ENCODE results near the gene TFF2.

The TFF2 gene, protein sequence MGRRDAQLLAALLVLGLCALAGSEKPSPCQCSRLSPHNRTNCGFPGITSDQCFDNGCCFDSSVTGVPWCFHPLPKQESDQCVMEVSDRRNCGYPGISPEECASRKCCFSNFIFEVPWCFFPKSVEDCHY

DNA sequence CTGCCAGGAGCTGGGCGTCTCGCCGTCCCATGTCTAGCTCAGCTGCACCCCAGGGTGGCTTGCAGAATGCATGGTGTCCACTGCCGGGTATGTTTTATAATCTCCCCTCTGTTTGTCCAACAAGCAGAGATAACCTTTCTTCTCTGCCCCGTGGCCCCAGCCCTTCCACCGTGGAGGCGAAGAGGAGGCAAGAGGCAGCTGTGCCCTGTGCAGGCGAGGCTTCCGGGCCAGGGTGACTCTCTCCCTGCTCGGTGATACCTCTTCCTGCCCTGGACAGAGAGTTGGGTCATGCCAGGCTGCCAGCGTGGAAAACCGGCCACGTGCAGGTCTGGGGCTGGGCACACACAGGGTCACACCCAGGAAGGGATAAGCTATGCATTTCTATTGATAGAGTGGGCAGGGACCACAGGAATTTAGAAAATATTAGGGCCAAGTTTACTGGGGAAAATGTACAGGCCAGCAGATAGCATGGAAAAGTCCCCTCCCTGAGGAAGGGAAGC lies at the start of gene TFF2:
Gene TFF2, minus strand, starts transcription at position 68 of the 500 bp plus-strand sequence. Its CDS starts 37 bp downstream, at position 31.
- no peak for DNase-seq

DNA sequence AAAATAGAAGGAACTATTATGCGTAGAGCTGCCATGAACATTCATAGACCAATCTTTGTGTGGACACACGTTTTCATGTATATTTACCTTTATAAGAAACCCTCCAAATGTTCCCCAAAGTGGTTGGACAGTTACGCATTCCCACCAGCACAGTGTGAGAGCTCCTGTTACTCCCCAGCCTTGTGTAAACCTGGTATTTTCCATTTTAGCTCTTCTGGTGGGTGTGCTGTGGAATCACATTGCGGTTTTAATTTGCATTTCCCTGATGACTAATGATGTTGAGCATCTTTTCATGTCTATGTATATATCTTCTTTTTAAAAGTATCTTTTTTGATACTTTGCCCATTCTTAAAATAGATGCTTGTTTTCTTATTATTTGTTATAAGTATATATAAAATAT lies 49.7 kb upstream of the TFF2 start:
- no peak for DNase-seq

DNA sequence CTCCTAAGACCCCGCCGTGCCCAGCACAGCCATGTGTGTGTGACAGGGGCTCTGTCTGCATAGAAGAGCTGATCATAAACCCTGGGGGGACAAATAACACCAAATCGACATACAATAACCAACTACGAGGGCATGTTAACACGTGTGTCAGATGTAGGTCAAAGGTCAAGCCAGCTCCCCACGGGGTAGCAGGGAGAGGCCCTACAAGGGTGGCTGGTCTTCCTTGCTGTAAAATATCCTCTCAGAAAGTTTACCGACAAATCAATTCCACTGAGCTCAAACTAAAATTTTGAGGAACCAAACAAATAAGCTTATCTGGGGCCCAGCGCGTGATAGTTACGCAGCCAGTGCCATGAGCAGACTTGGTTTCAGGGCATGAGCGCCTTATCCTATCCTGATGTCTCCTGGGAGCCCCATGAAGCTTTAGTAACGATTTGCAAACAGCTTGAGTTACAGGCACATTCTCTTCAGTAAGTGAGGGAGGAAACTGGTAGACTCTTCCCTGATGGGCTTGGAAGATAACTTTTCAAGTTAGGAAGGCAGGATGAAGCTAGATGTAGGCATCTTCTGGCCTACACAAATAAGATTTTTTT lies 47.7 kb upstream of the TFF2 start:
- no peak for DNase-seq

DNA sequence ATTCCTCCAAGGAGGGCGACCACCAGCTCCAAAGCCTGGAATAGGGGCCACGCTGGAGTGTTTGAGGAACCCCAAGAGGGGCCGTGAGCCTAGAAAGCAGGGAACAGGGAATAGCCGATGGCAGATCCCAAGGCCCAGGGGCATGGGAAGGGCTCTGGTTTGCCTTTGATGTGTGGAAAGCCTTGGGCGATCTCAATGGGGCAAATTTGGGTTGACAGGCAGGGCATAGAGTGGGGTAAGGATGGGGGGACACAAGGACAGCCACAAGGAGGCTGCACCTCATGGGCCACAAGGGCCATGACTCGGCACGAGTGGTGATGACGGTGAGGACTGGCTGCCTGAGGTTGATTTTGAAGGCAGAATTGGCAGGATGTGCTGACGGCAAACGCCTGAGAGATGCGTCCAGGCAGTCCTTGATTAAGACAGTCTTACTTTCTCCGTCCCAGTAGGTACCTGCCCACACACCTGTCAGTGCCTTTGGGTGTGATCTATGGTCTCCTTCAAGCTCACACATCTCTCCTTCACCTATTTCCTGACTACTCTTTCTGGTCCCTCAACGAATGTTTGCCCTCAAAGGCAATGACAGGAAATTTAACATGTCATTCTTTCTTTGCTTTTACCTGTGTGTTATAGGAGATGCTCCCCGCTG lies 47.1 kb upstream of the TFF2 start:
- no peak for DNase-seq

DNA sequence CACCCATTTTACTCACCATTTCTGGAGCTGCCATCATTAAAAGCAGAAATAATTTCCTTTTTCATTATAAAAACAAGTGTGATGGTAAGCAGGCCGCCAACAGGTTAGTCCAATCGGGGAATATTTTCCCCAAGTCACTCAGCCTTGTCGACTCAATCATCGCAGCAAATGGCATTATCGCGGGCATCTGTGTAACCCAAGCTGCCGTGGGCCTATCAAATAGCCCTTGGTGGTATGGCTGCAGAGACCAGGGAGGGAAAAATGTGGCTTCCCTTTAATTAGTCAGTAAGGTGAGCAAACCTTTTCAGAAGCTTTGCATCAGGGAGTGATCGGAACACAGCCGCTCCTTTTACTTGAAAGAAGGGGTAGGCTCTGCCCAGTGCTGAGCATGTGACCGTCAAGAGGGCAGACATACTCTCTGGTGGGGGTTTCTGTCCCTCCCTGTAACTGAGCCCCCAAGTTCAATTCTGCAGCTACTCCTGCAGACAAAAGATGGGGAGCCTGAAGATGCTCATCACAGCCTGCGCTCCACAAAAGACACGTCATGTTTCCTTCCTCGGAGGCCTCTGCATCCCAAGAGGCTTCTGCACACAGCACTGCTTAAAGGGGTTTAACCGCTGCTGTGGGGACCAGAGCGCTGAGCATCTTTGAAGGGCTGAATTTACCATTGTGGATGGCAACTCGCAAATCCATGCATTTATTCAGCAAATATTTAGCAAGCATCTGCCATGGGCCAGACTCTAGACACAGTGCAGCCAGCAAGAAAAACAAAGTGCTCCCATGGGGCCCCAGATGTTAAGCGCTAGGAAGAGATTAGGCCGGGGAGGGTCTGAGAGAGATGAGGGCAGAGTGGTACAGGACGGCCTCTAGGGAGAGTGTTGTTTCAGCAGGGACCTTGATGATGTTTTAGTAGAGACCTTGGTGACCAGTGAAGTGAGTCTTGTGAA lies 46.3 kb upstream of the TFF2 start:
- no peak for DNase-seq

DNA sequence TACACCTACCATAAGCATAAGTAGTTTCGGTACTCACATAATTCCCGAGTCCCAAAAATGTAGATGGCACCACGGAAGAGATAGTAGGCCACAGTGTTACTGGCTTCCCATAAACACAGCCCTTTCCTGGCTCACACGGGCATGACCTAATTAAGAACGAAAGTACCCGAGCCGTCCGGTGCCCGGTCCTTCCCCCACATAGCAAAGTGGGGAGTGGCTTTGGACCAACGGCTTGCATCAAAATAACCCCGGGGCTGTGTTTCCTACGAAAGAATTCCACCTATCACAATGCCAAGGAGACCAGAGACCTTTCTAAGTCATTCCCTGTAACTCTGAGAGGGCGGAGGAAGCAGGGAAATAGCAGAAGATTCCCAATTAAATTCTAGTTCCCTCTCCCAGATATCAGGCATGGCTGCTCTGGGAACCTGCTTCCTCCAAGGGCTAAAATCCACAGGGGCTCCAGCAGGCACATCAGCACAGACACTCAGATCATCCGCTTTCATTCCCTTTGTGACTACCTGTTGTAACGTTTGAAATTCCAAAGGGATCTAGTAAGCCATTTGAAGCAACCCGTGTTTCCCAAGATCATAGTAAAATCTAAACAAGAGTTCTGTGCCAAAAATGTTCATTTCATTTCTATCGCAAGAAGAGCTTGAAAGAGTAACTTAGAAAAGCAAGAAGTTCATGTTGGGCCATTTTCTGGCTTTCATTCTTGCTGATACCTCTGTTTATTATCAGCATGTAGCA lies 45.3 kb upstream of the TFF2 start, which contains the start of gene TMPRSS3:
Gene TMPRSS3, minus strand, starts transcription at position 148 of the 747 bp plus-strand sequence. CDS start 635 bp downstream, outside the sequence.
- DNase-seq, result no peak

DNA sequence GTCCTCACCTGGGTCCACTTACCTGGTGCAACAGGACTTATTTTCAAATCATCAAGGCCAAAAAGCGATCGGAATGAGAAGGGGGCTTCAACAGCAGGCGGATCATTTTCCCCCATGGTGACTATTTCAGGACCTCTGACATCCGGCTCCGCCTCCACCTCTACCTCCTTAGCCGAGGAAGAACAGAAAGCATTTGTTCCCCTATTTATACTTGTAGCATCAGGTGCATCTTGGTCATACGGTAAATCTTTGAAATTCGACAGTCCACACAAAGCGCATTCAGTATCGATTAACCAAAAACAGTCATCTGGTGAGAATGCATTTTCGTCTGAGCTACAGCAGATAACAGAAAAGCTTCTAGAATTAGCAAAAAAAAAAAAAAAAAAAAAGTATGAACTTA lies 44.5 kb upstream of the TFF2 start:
- no peak for DNase-seq

DNA sequence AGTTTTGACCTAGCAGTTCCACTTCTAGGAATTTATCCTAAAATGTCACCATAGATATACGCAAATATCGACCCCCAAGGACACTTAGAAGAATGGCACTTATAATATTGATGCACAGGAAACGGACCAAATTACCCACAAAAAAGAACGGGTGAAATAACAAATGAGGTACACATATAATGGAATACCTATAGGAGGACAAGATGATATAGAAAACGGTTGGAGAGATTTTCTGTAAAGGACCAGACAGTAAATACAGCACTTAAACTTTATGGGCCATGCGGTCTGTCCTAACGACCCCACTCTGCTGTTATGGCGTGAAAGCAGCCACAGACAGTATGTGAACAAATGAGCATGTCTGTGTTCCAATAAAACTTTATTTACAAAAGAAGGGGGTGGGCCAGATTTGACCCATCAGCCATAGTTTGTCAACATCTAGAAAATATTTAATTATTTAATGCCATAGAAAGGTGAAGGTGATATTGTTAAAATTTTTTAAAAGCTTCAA lies 42.7 kb upstream of the TFF2 start:
- no peak for DNase-seq

DNA sequence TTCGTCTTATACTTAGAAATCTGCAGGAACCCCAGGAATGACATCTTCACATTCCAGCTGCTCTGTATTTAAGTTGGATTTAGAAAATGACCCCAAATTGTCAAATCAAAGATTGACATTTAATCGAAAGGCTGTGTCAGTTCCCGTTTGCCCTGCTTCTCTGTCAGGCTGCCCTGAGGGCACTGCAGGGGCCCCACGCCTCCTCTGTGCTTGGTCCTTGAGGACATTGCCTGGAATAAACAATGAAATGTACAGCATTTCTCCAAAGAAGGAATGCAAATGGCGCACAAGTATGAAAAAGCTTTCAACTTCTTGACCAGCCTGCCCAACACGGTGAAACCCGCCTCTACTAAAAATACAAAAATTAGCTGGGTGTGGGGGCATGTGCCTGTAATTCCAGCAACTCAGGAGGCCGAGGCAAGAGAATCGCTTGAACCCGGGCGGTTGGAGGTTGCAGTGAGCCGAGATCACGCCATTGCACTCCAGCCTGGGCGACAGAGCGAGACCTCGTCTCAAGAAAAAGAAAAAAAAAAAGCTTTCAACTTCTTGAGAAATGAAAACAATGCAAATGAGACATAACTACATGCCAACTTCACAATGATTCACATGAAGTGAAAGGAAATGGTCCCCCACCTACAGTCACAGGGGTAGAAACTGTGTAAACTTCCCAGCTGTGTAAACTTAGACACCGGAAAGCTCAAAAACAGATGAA lies 42.1 kb upstream of the TFF2 start:
- no peak for DNase-seq

DNA sequence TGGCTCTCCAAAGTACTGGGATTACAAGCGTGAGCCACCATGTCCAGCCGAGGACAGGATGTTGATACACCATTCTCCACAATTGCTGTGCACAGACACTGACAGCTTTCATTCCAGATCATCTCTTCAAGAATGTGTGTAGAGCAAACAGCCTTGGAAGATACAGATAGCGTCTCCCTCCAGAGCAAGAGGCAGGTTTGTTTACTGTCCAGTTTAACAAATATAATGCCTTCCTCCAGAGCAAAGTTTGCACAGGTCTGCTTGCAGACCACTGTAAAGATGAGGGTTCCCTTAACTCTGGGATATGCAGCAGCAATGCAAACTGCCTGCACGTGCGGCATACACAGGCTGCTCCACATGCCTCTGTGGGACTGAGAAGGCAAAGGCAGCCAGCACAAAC lies 40.5 kb upstream of the TFF2 start:
- no peak for DNase-seq

DNA sequence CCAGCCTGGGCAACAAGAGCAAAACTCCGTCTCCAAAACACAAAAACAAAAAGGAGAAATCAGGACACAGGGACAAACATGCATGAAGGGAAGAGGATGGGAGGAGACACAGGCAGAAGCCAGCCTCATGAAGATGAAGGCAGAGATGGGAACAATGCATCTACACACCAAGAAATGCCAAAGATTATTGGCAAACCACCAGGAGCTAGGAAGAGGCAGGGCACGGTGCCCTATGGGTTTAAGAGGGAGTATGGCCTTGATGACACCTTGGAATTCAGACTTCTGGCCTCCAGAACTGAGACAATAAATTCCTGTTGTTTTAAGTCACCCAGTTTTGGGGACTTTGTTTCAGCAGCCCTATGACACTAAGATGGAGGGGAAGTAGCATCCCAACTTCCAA lies 39.9 kb upstream of the TFF2 start:
- no peak for DNase-seq

DNA sequence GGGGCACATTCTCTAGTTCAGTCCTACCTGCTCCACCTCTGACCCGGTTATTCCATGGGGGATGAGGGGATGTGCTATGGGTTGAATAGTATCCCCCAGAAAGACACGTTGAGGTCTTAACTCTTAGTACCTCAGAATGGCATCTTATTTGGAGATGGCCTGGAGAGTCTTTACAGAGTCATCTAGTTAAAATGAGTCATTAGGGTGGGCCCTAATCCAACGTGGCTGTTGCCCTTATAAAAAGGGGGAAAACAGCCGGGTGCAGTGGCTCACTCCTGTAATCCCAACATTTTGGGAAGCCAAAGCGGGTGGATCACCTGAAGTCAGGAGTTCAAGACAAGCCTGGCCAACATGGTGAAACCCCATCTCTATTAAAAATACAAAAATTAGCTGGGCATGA lies 39.4 kb upstream of the TFF2 start:
- no peak for DNase-seq

DNA sequence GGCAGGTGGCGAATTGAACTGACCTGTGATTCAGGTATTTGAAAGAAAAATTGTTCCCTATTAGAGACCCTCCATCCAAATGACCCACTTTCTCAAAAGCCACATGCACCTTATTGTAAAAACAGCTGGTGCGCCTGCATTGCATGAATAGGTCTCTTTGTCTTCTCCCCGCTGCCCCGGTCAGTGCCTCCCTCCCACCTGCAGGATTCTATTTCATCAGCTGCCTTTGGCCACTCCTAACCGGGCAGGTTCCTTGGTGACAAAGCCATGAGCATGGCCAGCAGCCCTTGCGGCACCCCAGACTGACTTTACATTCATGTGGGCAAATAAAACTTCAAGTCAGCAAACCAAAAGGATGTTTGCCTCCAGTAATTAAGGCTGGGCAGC lies 38.6 kb upstream of the TFF2 start:
- DNase-seq, result peak; percentile 85

DNA sequence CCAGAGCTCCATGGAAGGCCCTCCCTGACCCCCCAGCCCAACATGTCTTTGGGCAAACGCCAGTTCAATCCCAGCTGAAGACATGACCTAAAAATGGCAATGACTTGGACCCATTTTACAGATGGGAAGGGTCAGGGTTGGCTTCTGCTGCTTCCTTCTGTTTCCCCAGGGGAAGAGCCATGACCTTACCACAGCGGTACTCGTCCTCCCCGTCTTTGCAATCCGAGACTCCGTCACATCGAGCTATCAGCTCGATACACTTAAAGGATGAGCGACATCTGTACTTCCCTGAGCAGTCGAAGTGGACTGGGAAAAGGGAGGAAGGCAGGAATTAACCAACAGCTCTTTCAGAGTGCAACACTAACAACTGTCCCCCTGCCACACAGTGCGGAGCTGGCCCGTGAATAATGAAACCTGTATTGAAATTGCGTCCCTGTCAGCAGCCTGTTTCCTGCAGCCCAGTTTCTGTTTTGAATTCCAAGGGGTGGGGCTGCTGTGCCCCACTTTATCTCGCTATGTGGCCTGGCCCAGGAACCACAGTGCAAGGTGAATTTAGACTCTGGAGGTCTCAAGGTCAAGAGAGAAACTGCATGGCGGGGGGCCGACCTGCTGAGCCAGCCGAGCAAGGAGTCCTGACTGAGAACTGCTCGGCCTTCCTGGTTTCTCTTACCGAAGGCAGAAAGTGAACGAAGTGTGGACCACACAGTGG lies 38.1 kb upstream of the TFF2 start:
- DNase-seq, result no peak

DNA sequence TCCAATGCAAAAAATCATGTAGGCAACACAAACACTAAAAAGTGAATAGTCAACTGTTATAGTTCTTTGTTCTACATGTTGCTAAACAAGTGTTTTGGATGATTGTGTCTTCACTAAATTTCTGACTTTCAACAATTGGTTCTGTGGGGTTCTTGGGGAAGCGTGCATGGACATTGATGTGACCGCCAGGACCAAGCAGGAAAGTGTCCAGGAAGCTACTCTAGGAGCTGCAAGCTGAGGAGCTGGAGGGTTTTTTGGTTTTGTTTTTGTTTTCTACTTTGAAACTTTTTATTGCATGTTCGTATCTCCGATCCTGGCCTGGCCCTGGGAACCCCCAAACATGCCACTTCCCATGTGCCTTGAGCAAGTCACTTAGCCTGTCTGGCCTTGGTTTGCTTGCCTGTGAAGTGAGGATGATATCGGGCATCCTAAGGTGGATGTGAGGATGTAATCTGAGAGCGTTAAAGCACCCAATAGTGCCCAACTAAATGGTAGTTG lies 37.1 kb upstream of the TFF2 start:
- no peak for DNase-seq

DNA sequence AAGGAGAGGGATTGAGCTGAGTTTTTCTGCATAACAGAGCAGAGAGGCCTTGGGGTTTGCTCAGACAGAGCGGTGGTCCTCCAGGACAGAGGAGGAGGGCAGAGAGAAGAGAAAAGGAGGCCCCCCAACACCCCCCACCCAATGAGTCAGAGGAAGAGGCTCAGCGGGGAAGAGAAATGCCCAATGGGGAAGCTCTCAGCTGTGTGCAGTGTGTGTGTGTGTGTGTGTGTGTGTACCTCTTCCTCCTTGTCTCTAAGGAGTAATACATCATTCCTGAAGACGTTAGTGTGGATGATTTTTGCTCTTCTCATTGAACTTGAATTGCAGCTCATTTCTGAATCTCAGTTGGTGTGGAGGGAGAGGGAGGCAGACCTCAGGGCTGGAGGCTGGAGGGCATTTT lies 36.4 kb upstream of the TFF2 start:
- no peak for DNase-seq

DNA sequence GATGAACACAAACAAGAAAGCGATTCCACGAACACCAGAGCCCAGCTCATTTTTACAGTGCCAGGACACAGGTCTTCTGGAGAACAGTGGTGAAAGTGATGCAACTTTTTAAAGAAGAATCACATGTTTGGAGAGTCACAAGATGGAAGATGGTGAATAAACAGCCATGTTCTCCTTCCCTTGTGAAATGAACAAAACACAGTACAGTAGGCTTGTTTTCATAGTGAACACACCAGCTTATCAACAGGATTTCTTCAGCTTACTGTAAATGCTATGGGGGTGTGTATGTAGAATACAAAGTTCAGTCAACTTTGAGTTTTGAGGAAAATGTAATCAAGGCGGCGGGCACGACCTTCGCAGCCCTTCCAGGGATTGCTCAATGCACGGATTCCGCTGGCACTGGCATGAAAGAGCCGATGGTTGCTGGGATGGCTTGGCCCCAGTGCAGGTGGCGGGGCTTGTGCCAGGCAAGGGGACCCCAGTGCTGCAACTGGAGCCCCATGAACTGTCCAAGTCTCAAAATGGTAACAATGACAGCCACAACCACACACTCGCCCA lies 35.3 kb upstream of the TFF2 start:
- no peak for DNase-seq

DNA sequence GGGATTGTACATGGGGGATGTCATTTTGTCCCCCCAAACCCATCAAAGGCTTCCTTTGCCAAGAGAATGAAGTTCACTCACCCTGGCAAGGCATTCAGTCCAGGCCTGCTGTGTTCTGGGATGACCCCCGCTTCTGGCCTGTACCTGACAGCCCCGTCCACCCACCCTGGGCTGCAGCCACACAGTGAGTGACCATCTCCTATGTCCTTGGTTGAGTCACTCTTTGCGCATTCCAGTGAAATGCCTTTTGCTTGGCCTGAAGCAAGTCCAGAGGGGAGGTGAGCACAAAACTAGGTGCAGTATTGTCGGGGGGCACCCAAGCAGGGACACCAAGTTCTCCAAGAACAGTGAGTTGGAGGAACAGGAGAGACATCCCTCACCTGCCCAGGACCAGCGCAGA lies 34.8 kb upstream of the TFF2 start:
- no peak for DNase-seq

DNA sequence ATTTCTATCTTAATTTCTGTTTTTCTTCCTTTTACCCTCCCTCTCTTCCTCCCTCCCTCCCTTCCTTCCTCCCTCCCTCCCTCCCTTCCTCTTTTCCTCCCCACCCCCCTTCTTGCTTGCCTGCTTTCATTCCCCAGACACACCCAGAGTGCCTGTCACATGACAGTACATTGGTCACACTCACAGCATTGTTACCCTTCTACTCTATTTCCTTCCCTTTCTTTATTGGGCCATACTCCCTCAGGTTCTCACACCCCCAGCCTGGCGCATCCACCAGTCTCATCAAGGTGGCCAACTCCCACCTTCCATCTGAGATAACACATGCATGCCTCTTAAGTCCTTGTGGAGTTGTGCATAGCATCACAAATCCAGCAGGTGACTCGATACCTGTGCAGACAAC lies 34.2 kb upstream of the TFF2 start:
- no peak for DNase-seq

DNA sequence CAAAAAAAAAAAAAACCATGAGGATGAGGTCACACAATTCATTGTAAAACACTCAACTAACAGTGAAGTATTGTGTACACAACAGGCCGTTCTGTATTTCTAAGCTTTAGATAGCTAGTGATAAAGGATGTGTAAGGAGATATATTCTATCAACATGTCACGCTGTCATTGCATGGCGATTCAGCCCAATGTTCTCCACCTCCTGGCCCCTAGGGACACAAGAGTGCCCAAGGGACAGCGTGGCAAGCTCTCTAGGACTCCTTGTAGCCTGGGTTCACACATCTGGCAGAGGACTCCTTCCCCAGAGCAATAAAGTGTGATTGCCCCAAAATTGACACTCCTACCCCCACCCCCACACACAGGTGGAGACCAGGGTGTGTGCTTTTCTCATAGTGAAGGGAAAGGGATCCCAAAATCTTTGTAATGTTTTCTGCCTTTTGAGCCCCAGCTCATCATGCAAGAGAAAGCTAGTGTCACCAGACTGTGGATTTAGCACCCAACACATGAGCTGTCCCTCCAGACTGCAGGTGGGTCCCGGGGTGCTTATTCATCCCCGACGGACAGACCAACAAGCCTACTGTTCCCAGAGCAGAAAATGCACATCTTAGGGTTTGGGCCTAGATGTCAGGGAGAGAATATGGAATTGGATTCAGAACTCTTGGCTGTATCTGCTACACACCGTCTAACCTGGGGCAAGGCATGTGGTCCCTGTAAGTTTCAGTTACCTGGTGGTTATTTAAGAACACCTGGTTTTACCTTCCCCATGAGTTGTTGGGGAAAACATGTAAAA lies 33.6 kb upstream of the TFF2 start:
- DNase-seq, result peak; percentile 42
